Embryonic facial prominence (tissue), 1 donor: ENCODE results near the gene FOXP4.

Experiments used
- DNase-seq: peaks from one replicate; pipeline ENCODE4 v3.0.0-alpha.2; 2016; ENCODE audit errors: extremely low spot score

The FOXP4 gene

DNA sequence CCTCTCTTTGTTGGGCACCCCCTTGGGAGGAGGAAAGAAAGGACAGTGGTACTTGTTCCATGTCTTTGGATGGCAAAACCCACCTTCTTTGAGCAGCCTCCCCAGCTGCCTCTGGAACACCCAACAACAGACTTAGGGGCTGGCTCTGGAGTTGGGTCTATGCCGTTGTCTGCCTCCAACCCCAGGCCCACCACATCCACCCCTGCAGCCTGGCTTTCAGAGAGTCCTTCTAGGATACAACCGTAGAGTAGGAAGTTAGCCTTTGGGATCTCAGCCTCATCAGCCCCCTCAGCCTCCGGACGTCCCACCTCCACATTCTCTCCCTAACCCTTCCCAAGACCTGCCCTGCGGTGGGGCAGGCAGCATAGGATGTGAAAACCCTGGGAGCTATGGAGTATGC lies 36.4 kb downstream of the FOXP4 start:
- no peak for DNase-seq

DNA sequence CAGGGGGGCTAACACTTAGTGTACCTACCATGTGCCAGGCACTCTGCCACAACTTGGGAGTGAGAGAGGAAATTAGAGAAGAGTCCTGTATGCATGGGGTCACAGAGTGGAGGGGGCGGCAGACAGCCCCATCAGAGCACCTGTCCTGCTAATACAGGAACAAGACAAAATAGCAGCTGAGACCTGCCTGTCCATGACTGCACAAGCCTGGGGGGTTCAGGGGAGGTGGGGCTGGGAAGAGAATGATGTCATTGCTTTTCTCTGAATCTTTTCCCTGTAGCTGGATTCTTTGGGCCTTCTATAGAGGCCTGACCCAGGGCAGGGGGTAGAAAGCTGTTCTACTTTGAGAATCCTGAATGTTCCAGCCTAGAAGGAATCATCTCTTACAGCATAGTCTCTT lies 37.4 kb downstream of the FOXP4 start:
- DNase-seq: no peak

DNA sequence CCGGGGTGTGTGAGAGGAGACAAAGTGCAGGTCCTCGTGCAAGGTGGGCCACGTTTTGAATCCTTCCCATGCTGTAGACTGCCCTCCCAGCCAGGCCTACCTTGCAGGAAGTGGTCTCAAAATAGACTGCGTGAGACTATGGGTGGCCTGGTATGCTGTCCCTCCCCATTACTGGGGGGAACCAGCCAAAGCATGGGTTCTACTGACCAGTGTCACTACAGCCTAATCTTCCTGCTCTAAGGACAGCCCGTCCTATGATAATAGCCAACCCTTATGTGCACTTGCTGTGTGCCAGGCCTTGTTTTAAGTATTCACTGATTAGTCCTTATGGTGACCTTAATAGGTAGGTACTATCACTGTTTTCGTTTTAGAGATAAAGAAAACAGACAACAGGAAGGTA lies 38.0 kb downstream of the FOXP4 start:
- no peak for DNase-seq

DNA sequence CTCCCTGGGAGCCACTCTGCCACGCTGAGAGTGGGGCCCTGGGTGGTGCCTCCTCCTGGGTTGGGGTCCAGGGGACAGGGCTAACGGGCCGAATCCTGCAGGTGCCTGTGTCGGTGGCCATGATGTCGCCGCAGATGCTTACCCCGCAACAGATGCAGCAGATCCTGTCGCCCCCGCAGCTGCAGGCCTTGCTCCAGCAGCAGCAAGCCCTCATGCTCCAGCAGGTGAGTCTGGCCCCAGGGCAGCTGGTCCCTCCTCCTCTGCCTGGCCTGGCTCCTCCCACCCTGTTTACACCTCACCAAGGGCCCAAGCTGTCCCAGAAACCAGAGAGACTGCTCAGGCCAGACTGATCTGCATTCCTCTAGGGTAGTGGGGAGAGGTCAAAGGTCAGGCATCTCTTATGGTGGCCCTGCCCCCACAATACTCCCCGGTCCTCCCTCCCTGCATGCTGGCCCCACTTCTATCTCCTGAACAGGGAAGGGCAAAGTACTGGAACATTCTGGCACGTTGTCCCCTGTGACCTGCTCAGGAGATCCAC lies 38.6 kb downstream of the FOXP4 start:
- DNase-seq: no peak

DNA sequence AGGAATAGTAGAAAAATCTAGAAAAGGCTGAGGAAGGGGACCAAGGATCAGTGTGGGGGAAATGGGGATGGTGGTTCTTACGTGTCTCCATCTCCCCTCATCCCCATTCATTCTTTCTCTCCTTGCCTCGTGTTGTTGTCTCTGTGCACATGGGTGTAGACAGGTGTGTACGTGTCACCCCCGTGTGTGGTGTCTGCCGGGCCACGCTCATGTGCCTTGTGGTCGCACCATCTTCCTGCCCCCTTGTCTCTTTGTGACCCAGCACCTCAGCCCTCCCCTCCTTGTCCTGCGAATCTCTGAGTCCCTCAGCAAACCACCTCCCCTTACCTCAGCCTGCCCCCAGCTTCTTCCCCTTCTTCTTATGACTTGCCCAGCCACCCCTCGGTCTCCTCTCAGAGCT lies 39.4 kb downstream of the FOXP4 start:
- DNase-seq: no peak

- DNase-seq: no peak
These were observed 40.2 kb downstream of the FOXP4 start for GRCh38 chr6:41586252-41587007.

DNA sequence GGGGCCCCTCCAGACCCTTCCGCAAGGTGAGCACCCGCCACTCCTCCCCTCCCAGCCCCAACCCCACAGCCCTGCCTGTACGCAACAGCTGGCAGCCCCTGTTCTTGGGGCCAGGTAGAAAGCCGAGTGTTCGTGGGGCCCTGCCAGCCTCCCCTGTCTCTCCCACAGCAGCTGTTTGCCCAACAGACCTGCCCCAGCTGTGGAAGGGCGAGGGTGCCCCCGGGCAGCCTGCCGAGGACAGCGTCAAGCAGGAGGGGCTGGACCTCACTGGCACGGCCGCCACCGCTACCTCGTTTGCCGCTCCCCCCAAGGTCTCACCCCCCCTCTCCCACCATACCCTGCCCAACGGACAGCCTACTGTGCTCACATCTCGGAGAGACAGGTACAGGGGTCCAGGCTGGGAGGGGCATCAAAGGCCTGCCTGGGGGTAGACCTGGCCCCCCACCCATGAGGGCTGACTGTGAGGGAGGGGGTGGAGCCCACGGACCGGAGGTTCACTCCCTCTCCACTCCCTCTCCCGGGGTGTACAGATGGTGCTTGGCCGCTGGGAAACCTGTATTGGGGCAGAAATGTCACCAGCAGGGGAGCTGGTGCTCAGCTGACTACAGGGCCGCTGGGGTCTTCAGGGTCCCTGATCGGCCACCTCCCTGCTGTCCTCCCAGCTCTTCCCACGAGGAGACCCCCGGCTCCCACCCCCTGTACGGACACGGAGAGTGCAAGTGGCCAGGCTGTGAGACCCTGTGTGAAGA lies 41.1 kb downstream of the FOXP4 start:
- no peak for DNase-seq

DNA sequence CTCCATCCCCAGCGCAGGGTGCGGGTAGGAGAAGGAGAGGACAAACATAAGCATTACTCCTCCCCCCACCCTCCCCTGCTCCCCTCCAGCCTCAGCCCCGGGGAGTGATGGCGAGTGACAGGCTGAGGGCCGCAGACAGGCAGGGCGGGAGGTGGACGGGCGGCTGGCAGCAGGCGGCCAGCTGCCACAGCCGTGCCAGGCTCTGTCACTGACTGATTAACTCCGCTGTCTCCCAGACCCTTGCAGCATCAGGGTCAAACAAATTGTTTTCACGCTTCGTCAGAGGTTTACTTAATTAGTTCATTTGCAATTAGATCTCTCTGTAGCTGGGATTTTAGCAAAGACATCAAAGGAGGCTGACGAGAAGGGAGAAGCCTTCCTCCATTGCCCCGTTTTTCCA lies 41.9 kb downstream of the FOXP4 start:
- DNase-seq: no peak

DNA sequence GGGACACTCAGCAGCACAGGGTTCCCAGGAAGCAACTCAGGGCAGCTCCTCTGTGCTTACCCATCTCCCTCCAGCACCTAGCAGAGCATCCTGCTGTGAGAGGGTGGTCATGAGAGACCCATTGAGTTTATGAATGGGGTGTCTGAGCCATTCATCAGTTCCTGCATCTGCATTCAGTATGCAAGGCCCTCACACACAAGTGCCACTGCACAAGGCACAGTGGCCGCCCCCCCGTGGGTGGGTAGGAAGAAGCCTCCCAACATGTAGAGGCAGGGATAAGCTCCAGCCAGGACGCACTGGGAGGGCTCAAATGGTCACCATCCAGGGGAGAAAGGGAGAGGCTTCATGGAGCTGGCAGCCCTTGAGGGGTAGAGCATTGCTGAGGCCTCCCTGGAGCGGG lies 43.0 kb downstream of the FOXP4 start:
- DNase-seq: no peak

DNA sequence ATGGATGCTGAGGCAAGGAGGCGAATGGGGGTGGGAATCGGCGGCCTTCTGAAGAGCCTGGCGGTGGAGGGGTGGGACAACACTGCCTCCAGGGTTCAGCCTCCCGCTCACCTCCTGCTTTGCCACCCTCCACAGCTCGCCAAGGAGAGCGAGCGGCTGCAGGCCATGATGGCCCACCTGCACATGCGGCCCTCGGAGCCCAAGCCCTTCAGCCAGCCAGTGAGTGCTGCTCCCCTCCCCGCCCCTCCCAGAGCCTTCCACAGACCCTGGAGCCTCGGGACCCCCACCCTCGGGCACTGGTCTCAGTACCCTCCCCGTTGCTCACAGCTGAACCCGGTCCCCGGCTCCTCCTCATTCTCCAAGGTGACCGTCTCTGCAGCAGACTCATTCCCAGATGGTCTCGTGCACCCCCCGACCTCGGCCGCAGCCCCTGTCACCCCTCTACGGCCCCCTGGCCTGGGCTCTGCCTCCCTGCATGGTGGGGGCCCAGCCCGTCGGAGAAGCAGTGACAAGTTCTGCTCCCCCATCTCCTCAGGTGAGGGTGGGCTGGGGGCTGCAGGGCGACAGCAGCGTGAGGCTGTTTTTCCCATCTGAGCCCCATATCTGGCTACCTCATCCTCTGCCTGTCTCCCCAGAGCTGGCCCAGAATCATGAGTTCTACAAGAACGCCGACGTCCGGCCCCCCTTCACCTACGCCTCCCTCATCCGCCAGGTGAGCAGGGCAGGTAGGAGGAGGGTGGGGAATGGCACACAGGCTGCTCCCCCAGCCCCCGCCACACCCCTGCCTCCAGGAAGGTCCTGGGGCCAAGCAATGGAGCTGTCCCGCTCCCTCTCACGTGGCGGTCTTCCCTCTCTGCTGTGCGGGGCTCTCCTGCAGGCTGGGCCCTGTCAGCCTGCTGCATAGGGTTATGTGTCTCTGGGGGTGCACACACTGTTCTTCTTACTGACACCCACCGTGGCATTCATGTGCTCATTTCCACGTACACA lies 43.7 kb downstream of the FOXP4 start:
- DNase-seq: no peak

GRCh38 chr6:41591122-41591521 lies 44.9 kb downstream of the FOXP4 start:
- no peak for DNase-seq

GRCh38 chr6:41591859-41592502 lies 45.8 kb downstream of the FOXP4 start:
- DNase-seq: no peak

DNA sequence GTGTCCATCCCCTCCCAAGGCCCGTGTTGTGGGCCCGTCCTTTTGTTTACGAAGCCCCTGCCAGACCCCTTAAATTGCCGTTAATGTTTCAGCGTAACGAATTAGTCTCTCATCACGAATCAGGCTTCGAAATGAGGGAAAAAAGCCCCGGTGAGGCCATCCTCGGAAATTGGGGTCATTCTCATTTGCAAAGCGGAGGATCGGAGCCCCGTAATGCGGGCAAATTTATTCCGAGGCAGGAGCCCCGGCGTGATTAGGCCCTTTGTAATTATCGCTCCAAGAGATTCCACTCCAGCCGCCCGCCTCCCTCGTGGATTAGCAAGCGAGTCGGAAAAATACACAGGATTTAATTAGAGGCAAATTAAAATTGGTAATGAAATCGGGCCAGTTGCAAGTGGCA lies 47.2 kb downstream of the FOXP4 start:
- DNase-seq: no peak

DNA sequence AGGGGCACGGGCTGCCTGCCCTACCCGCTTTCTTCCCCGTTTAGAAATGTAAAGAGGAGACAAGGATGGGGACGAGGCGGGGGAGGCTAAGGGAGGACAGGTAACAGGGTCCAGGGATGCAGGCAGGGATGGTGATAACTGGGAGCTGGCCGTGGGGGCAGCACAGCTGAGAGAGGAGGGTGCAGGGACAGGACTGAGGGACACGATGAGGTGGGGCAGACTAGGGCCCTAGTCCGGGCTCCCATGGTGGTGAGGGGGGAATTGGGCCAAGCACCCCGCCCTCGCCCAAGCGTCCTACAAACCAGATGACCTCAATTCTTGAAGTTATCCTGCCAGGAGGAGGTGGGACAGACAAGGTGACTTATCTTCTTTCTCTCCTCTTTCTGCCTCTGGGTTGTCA lies 47.7 kb downstream of the FOXP4 start:
- no peak for DNase-seq

- DNase-seq: no peak
These were observed 48.1 kb downstream of the FOXP4 start for GRCh38 chr6:41594326-41594725.

GRCh38 chr6:41594766-41595165 lies 48.6 kb downstream of the FOXP4 start:
- DNase-seq: no peak

DNA sequence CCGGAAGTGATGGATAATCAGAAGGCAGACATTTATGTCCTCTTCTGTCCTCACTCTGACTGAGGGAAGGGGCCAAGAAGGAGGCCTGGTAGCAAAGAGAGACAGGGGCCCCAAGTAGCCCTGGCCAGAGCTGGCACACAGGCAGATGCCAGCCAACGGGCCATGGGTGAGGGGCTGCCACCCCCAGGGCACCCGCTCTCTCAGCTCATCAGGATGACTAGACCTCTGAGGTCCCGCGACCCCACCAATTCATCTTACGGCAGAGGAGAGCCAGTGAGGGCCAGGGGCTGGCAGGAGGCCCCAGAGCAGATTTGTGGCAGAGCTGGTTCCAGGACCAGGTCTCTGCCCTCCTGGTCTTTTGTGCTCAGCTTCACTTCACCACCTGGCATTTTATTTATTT lies 49.0 kb downstream of the FOXP4 start:
- DNase-seq: no peak

- DNase-seq: no peak
These were observed 50.0 kb downstream of the FOXP4 start for GRCh38 chr6:41596096-41596685.

DNA sequence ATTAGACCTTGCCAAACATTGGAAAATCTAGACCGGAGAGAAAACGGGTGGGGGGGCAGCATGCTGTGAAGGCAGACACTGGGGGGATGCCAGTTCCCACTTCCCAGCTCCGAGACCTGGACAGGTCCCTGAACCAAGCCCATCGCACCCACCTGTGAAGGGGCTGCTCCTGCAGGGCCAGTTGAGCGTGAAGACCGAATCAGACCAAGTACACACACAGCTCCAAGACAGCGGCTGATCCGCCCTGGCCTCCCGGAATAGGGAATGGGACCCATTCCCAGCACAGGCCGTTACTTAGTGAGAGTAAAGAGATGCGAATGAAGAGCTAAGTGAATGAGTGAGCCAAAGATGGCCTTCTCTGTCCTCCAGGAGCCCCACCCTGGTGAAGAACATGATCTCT lies 50.6 kb downstream of the FOXP4 start:
- DNase-seq: no peak

- no peak for DNase-seq
These were observed 51.2 kb downstream of the FOXP4 start for GRCh38 chr6:41597246-41598000.
